Breast epithelium (tissue), 3 donors: ENCODE results near the gene GFM2.

Source experiments
- CTCF ChIP-seq, 3 donors: fragments of 450-650 bp; IDR thresholded peaks; one replicate each; pipeline ENCODE4 v1.5.1; 2016 to 2017; ENCODE audit warnings: antibody characterized with exemption in 3 of 3, mild to moderate bottlenecking in 3 of 3, moderate library complexity in 3 of 3
- POLR2AphosphoS5 ChIP-seq, 3 donors: sonication (generic); formaldehyde crosslinking; IDR thresholded peaks; one replicate each; pipeline ENCODE4 v1.6.1; 2017; ENCODE audit warnings: antibody characterized with exemption in 3 of 3

- TF ChIP-seq CTCF (IDR thresholded peaks at IDR 0.05) (no peak), POLR2AphosphoS5 (IDR thresholded peaks at IDR 0.05) (no peak)
These were observed 44.0 kb upstream of the GFM2 start for GRCh38 chr5:74810915-74811314.
